ENCODE measurements around the gene OR2T6.

DNA sequence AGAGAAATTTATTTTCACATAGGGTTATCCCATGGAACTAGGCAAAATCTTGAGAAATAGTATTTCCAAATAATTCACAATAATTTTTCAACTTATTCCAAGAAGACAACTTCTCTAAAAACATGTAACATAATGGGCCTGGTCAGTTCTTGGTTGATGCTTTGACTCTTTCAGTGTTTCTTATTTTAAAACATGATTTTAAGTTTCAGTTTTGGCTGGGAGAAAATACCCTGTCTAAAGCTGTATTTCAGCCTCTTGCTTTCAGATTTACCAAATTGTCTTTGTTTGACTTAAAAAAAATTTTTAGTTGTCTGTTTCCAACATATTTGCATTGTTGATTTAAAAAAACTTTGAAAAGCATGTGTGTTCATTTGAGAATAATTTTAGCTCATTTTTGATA, 8.9 kb upstream of the OR2T6 start:
- TF ChIP-seq POLR2A (IDR thresholded peaks at IDR 0.05; ENCODE audit: low read length) (no peak), GATA1 (IDR thresholded peaks at IDR 0.05; ENCODE audit: low read depth, low read length) (no peak)
